ENCODE measurements around the gene NHS. TPM values are rescaled to one million over a fixed set of nuclear protein-coding genes. Genes with fewer than 3 reads are reported as not detected.

NHS gene
- polyA plus RNA-seq, 2 of the 4 experiments (the other 2 are of a cell fraction), result 3.6 to 5.0 TPM

DNA sequence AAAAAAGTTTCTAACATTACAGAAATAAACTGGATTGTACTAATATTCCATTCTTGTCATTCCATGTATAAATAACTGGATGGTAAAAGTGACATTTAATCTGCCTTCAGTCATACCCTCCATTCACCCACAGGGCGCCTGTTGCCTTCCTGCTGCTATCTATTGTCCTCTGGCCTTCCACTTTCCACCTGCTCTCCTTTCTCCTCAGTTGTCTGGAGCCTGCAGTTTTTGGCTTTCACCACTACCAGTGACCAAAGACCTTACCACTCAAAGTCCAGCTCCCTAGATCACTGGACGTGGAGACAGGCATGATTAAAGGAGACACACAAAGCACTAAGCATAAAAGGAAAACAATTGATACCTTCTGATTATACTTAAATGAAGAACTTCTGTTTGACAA is 46.2 kb upstream of the NHS start:
- no peak for TF ChIP-seq MAFK (IDR thresholded peaks at IDR 0.05; ENCODE audit: partially characterized antibody)
- TF ChIP-seq RCOR1 (IDR thresholded peaks at IDR 0.05; ENCODE audit: low read depth, low read length), result no peak
- TF ChIP-seq HOXA7 (CRISPR knock-in tag; IDR thresholded peaks at IDR 0.05), result no peak
- TF ChIP-seq KDM1A (IDR thresholded peaks at IDR 0.05; ENCODE audit: low read depth), result no peak
- TF ChIP-seq, protein P1, sequence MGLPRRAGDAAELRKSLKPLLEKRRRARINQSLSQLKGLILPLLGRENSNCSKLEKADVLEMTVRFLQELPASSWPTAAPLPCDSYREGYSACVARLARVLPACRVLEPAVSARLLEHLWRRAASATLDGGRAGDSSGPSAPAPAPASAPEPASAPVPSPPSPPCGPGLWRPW (IDR thresholded peaks at IDR 0.05), result no peak
- no peak for TF ChIP-seq TP53 (CRISPR knock-in tag; IDR thresholded peaks at IDR 0.05)
- no peak for TF ChIP-seq MAZ (IDR thresholded peaks at IDR 0.05; ENCODE audit: borderline replicate concordance, low read depth, low read length)
- TF ChIP-seq CHD4 (IDR thresholded peaks at IDR 0.05; ENCODE audit: borderline replicate concordance), result no peak
- TF ChIP-seq HOXB5 (CRISPR knock-in tag; IDR thresholded peaks at IDR 0.05), result no peak
- TF ChIP-seq, protein P2, sequence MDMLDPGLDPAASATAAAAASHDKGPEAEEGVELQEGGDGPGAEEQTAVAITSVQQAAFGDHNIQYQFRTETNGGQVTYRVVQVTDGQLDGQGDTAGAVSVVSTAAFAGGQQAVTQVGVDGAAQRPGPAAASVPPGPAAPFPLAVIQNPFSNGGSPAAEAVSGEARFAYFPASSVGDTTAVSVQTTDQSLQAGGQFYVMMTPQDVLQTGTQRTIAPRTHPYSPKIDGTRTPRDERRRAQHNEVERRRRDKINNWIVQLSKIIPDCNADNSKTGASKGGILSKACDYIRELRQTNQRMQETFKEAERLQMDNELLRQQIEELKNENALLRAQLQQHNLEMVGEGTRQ (IDR thresholded peaks at IDR 0.05), result no peak
- no peak for TF ChIP-seq CBX8 (IDR thresholded peaks at IDR 0.05)
- TF ChIP-seq, protein P3, sequence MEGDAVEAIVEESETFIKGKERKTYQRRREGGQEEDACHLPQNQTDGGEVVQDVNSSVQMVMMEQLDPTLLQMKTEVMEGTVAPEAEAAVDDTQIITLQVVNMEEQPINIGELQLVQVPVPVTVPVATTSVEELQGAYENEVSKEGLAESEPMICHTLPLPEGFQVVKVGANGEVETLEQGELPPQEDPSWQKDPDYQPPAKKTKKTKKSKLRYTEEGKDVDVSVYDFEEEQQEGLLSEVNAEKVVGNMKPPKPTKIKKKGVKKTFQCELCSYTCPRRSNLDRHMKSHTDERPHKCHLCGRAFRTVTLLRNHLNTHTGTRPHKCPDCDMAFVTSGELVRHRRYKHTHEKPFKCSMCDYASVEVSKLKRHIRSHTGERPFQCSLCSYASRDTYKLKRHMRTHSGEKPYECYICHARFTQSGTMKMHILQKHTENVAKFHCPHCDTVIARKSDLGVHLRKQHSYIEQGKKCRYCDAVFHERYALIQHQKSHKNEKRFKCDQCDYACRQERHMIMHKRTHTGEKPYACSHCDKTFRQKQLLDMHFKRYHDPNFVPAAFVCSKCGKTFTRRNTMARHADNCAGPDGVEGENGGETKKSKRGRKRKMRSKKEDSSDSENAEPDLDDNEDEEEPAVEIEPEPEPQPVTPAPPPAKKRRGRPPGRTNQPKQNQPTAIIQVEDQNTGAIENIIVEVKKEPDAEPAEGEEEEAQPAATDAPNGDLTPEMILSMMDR (IDR thresholded peaks at IDR 0.05), result no peak
- TF ChIP-seq NR3C1 (IDR thresholded peaks at IDR 0.05), result no peak
- no peak for TF ChIP-seq HEYL (CRISPR knock-in tag; IDR thresholded peaks at IDR 0.05)
- TF ChIP-seq KDM5A (IDR thresholded peaks at IDR 0.05), result no peak
- no peak for TF ChIP-seq JUN (IDR thresholded peaks at IDR 0.05)
- no peak overlapping the region for H3K4me3 ChIP-seq
- FAIRE-seq (peak; percentile 13), ATAC-seq (no peak; a peak in 1 of 6 replicates), DNase-seq (ENCODE audit: low read depth in 1 of 2, low spot score in 1 of 2) (no peak)
- ChIA-PET POLR2A (no interaction called here), CTCF (no interaction called here)
- H3K9me3 ChIP-seq, result no peaks in the 10 kb centered on the region
- H3K4me1 ChIP-seq, result no peaks in the 10 kb centered on the region
- no peak overlapping the region for H3K4me2 ChIP-seq
- 32% methylated on average over 2 of the region's 2 CpGs for WGBS (ENCODE audit: missing lambda C conversion rate)
- H3K27ac ChIP-seq, result no peak overlapping the region

DNA sequence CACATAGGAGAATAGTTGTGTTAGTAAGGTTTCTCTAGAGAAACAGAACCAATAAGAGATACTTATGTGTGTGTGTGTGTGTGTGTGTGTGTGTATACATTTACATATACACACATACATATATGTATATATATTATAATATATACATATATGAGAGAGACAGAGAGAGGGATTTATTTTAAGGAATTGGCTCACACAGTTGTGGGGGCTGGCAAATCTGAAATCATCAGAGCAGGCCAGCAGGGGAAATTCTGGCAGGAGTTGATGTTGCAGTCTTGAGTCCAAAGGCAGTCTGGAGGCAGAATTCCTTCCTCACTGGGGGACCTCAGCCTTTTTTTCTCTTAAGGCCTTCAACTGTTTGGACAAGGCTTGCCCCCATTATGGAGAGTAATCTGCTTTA is 38.6 kb upstream of the NHS start:
- POLR2A ChIA-PET, result no interaction called here

DNA sequence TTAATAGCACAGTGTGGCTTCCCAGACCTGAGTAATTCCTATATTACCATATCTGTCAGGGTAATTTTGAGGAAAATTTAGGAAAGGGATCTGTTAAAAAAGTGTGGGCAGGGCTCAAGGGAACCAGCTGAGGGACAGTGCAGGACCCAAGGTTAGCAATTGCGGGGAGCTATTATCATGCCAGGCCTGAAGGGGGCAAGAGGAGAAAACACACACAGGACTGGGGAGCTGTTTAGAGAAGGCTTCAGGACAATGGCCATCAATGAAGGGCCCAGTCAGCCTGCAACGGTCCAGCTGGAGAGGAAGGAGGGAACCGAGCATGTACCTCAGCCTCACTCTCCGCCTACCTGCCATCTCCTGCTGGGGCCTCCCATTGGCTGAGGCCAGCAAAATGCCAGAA is 19.0 kb upstream of the NHS start:
- no peak for TF ChIP-seq RNF2 (IDR thresholded peaks at IDR 0.05; ENCODE audit: borderline replicate concordance, low read depth)
- TF ChIP-seq HOXB13 (CRISPR knock-in tag; IDR thresholded peaks at IDR 0.05; ENCODE audit: low read depth), result no peak
- no peak for TF ChIP-seq POLR2AphosphoS2 (conservative IDR thresholded peaks at IDR 0.05; ENCODE audit: low read length)
- no peak for TF ChIP-seq CEBPB (IDR thresholded peaks at IDR 0.05)
- TF ChIP-seq RARB (CRISPR knock-in tag; IDR thresholded peaks at IDR 0.05), result no peak
- TF ChIP-seq CHD2 (IDR thresholded peaks at IDR 0.05; ENCODE audit: low read length, partially characterized antibody), result no peak
- no peak for TF ChIP-seq RCOR1 (IDR thresholded peaks at IDR 0.05; ENCODE audit: low read depth, low read length)
- TF ChIP-seq EHMT2 (IDR thresholded peaks at IDR 0.05; ENCODE audit: low read depth), result no peak
- no peak for TF ChIP-seq GATA3 (IDR thresholded peaks at IDR 0.05; ENCODE audit: borderline replicate concordance)
- TF ChIP-seq, protein P1 (IDR thresholded peaks at IDR 0.05), result no peak
- TF ChIP-seq KDM5A (IDR thresholded peaks at IDR 0.05), result no peak
- TF ChIP-seq KDM1A (IDR thresholded peaks at IDR 0.05; ENCODE audit: low read depth), result no peak
- TF ChIP-seq SMC3 (IDR thresholded peaks at IDR 0.05), result no peak
- H3K27ac ChIP-seq, result no peak overlapping the region
- ChIA-PET CTCF (interaction anchor here (1.5 kb wide), 1 partner anchor 335 kb away, joined by 3 read pairs; no protein-coding TSS in a partner anchor), POLR2A (no interaction called here)
- no peak overlapping the region for H3K4me2 ChIP-seq
- no peaks in the 10 kb centered on the region for H3K4me1 ChIP-seq
- H3K4me3 ChIP-seq, result no peak overlapping the region
- H3K9me3 ChIP-seq, result no peaks in the 10 kb centered on the region
- DNase-seq (ENCODE audit: low read depth in 1 of 2, low spot score in 1 of 2) (peak in 1 of 2 experiments; percentile 7), FAIRE-seq (no peak), ATAC-seq (peak; percentile 43 to 57; a peak in 3 of 6 replicates)
- WGBS (ENCODE audit: missing lambda C conversion rate), result 76% methylated on average over 4 of the region's 4 CpGs

More for the DNA sequence above, 38.6 kb upstream of the NHS start:
- no peak overlapping the region for H3K4me3 ChIP-seq
- CTCF ChIA-PET, result interaction anchor here (1.1 kb wide), 1 partner anchor 103 kb away, joined by 3 read pairs; no protein-coding TSS in a partner anchor
- H3K27ac ChIP-seq, result no peak overlapping the region
- DNase-seq (ENCODE audit: low read depth in 1 of 2, low spot score in 1 of 2) (no peak), FAIRE-seq (no peak), ATAC-seq (no peak)
- no peak overlapping the region for H3K4me2 ChIP-seq
- no peaks in the 10 kb centered on the region; the same call in 2 of the 3 replicates for H3K9me3 ChIP-seq
- no peaks in the 10 kb centered on the region for H3K4me1 ChIP-seq
- TF ChIP-seq, protein P4, sequence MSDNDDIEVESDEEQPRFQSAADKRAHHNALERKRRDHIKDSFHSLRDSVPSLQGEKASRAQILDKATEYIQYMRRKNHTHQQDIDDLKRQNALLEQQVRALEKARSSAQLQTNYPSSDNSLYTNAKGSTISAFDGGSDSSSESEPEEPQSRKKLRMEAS (IDR thresholded peaks at IDR 0.05), result no peak
- TF ChIP-seq CBX8 (IDR thresholded peaks at IDR 0.05) (no peak), HOXB13 (CRISPR knock-in tag; IDR thresholded peaks at IDR 0.05; ENCODE audit: low read depth) (no peak), CHD4 (IDR thresholded peaks at IDR 0.05; ENCODE audit: borderline replicate concordance) (no peak), TP53 (CRISPR knock-in tag; IDR thresholded peaks at IDR 0.05) (no peak), ZC3H11A (IDR thresholded peaks at IDR 0.05) (no peak), CHD2 (IDR thresholded peaks at IDR 0.05; ENCODE audit: low read length, partially characterized antibody) (no peak), FOSB (CRISPR knock-in tag; IDR thresholded peaks at IDR 0.05) (no peak), HEYL (CRISPR knock-in tag; IDR thresholded peaks at IDR 0.05) (no peak)
- TF ChIP-seq, protein P5, sequence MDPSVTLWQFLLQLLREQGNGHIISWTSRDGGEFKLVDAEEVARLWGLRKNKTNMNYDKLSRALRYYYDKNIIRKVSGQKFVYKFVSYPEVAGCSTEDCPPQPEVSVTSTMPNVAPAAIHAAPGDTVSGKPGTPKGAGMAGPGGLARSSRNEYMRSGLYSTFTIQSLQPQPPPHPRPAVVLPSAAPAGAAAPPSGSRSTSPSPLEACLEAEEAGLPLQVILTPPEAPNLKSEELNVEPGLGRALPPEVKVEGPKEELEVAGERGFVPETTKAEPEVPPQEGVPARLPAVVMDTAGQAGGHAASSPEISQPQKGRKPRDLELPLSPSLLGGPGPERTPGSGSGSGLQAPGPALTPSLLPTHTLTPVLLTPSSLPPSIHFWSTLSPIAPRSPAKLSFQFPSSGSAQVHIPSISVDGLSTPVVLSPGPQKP (IDR thresholded peaks at IDR 0.05; ENCODE audit: low read depth, low read length), result no peak

All from A549 (cell line).